ENCODE measurements around the gene ANKRD52. TPM values are rescaled to one million over a fixed set of nuclear protein-coding genes. Genes with fewer than 3 reads are reported as not detected.

The ANKRD52 gene
- total RNA-seq, 1 experiment from 2014 or later = 56.6 TPM

- Histone ChIP-seq H3K79me2 (ENCODE audit: insufficient read depth, low read length) (no peaks in the 10 kb centered on the region), H3K27ac (ENCODE audit: low read depth, low read length) (no peak overlapping the region), H3K4me3 (replicated peaks in 1 of 2; ENCODE audit: low read depth in 1 of 2, low read length in 2 of 2) (no peak overlapping the region), H3K9ac (ENCODE audit: low read length) (no peak overlapping the region), H3K4me1 (ENCODE audit: control insufficient read depth in 1 of 2, insufficient read depth in 2 of 2, low read length in 2 of 2) (no peaks in the 10 kb centered on the region), H2AFZ (ENCODE audit: low read depth, low read length, poor library complexity, severe bottlenecking) (no peak overlapping the region), H3K27me3 (ENCODE audit: insufficient read depth, low read length) (no peaks in the 10 kb centered on the region), H3K9me2 (ENCODE audit: insufficient read depth) (no peaks in the 10 kb centered on the region), H3K9me3 (ENCODE audit: control insufficient read depth in 1 of 2, insufficient read depth in 1 of 2, low read depth in 1 of 2, low read length in 2 of 2) (no peaks in the 10 kb centered on the region), H4K20me1 (ENCODE audit: insufficient read depth) (no peaks in the 10 kb centered on the region), H3K4me2 (ENCODE audit: low read length) (no peak overlapping the region), H3K36me3 (ENCODE audit: control insufficient read depth in 1 of 2, insufficient read depth in 2 of 2, low read length in 2 of 2) (peaks cover 12 to 17% of the 10 kb centered on the region in 2 experiments; a peak in 3 of 4 replicates)
- intact Hi-C loops (cut with micrococcal nuclease) = no loop called here
- DNase-seq (ENCODE audit: low read depth, low spot score) (no peak), ATAC-seq (no peak)
- POLR2A ChIA-PET = interaction anchor here (1.6 kb wide), 1 partner anchor 10 kb away, joined by 4 read pairs; no protein-coding TSS in a partner anchor
- TF ChIP-seq SIN3A (IDR thresholded peaks at IDR 0.05; ENCODE audit: low read depth) = no peak
- TF ChIP-seq POLR2AphosphoS5 (IDR thresholded peaks at IDR 0.05; ENCODE audit: low read depth, low read length) = peak; percentile 13; the same call in 1 of the 2 replicates
- no TSS peak for BruUV-seq (replicated peaks)
- RAD21 ChIA-PET (ENCODE audit: low non-redundant PET in 1 of 2, low total read pairs in 2 of 2, uncharacterized antibody in 2 of 2, unreplicated experiment in 2 of 2) = no interaction called here
- CTCF ChIA-PET = no interaction called here
Measured at GRCh38 chr12:56204275-56204674, 53.9 kb downstream of the ANKRD52 start.

DNA sequence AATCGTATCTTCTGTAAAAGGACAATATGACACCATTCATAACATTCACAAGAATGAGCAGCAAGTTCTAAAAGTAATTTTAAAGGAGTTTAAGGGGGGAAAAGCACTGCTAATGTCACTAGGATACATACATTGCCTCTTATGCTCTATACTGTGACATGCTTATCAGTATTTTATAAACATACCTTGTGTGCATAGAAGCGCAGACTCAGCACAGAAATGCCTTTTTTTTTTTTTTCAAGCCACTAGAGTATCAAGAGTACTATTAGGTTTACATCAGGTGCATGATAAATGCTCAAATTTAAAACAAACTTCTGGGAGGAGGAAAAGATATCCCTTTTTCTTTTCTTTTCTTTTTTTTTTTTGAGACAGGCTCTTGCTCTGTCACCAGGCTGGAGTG is 55.3 kb downstream of the ANKRD52 start:
- no peak overlapping the region for H3K27ac ChIP-seq (ENCODE audit: low read depth, low read length)
- H3K4me2 ChIP-seq (ENCODE audit: low read length) = no peak overlapping the region
- H3K79me2 ChIP-seq (ENCODE audit: insufficient read depth, low read length) = no peaks in the 10 kb centered on the region
- no TSS peak for BruUV-seq (replicated peaks)
- no peak overlapping the region for H3K9ac ChIP-seq (ENCODE audit: low read length)
- TF ChIP-seq ZFX (IDR thresholded peaks at IDR 0.05) (no peak), SRF (IDR thresholded peaks at IDR 0.05; ENCODE audit: low read depth) (no peak)
- TF ChIP-seq, protein P1, sequence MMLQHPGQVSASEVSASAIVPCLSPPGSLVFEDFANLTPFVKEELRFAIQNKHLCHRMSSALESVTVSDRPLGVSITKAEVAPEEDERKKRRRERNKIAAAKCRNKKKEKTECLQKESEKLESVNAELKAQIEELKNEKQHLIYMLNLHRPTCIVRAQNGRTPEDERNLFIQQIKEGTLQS (IDR thresholded peaks at IDR 0.05) = no peak
- ChIA-PET CTCF (no interaction called here), RAD21 (ENCODE audit: low non-redundant PET in 1 of 2, low total read pairs in 2 of 2, uncharacterized antibody in 2 of 2, unreplicated experiment in 2 of 2) (no interaction called here), POLR2A (no interaction called here)
- H3K36me3 ChIP-seq (ENCODE audit: control insufficient read depth in 1 of 2, insufficient read depth in 2 of 2, low read length in 2 of 2) = peaks cover 11% of the 10 kb centered on the region in 2 experiments; a peak in 3 of 4 replicates
- no peak for DNase-seq (ENCODE audit: low read depth, low spot score)
- H4K20me1 ChIP-seq (ENCODE audit: insufficient read depth) = no peaks in the 10 kb centered on the region
- no peaks in the 10 kb centered on the region for H3K9me2 ChIP-seq (ENCODE audit: insufficient read depth)
- no peaks in the 10 kb centered on the region for H3K4me1 ChIP-seq (ENCODE audit: control insufficient read depth in 1 of 2, insufficient read depth in 2 of 2, low read length in 2 of 2)
- H3K27me3 ChIP-seq (ENCODE audit: insufficient read depth, low read length) = no peaks in the 10 kb centered on the region
- H2AFZ ChIP-seq (ENCODE audit: low read depth, low read length, poor library complexity, severe bottlenecking) = no peak overlapping the region
- ATAC-seq = no peak
- intact Hi-C loops (cut with micrococcal nuclease) = no loop called here
- H3K9me3 ChIP-seq (ENCODE audit: control insufficient read depth in 1 of 2, insufficient read depth in 1 of 2, low read depth in 1 of 2, low read length in 2 of 2) = no peaks in the 10 kb centered on the region
- H3K4me3 ChIP-seq (replicated peaks in 1 of 2; ENCODE audit: low read depth in 1 of 2, low read length in 2 of 2) = no peak overlapping the region

Data from HCT116 (cell line).